ENCODE data around the gene PTHLH. TPM values are rescaled to one million over a fixed set of nuclear protein-coding genes. Genes with fewer than 3 reads are reported as not detected.

Gene PTHLH
- total RNA-seq: under 1 TPM in 5 of 9 donors, not detected in 4; 0.11 to 0.55 (median 0.29) TPM
- under 1 TPM in 1 of 3 donors, not detected in 2; 0.30 TPM for polyA plus RNA-seq
- long read RNA-seq, donor 1: 0 reads
- long read RNA-seq, donor 2: 0 reads
- long read RNA-seq, donor 3: 0 reads
- long read RNA-seq, donor 4: 0 reads
- long read RNA-seq, donor 5: 0 reads
- long read RNA-seq, donor 6: 0 reads
- long read RNA-seq, donor 7: 0 reads
- long read RNA-seq, donor 8: 0 reads
- long read RNA-seq, donor 9: 0 reads
- long read RNA-seq, donor 10: 0 reads

DNA sequence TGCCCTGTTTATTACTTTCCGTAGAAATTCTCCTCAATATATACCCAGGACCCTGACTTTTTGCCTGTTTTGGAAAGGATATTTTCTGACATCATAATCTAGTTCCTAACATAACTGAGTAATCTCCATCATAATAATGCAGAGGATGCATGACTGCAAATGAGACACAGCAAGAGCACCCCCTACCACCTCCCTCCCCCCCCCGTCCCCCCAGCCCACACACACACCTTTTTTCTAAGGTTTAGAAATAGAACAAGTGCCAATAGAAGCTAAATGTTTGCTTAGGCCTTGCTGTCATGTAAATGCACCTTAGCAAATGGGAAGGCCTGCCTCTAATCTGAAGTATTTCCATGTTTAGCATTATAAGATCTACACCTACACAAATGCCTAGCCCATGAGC is at the start of gene PTHLH:
Gene PTHLH, minus strand, starts transcription at position 13 of the 400 bp plus-strand sequence. CDS start 3,239 bp downstream, outside the sequence.
- H3K27ac ChIP-seq: no peak within 1 kb of the TSS

GRCh38 chr12:28021704-28022103 is 49.2 kb upstream of the PTHLH start:
- H3K27me3 ChIP-seq: no peaks in the 10 kb centered on the region
- 52 to 63% (median 57%) methylated on average over 4 of the region's 4 CpGs for WGBS, 4 donors

More for the DNA sequence above, at the start of gene PTHLH:
- WGBS, 4 donors: 51 to 63% (median 55%) methylated on average over 2 of the region's 2 CpGs
- Histone ChIP-seq H3K4me3 (no peak within 1 kb of the TSS), H3K27me3 (peaks cover 59% of the 10 kb centered on the region), H3K9me3 (replicated peaks in 1 of 3) (no peaks in the 10 kb centered on the region), H3K36me3 (replicated peaks in 1 of 2) (no peaks in the 10 kb centered on the region), H3K4me1 (replicated peaks in 1 of 2) (peaks cover 15 to 24% of the 10 kb centered on the region in 2 donors)
- intact Hi-C loops (cut with DNase I): no loop called here
- no peak for DNase-seq
- TF ChIP-seq, protein P1, sequence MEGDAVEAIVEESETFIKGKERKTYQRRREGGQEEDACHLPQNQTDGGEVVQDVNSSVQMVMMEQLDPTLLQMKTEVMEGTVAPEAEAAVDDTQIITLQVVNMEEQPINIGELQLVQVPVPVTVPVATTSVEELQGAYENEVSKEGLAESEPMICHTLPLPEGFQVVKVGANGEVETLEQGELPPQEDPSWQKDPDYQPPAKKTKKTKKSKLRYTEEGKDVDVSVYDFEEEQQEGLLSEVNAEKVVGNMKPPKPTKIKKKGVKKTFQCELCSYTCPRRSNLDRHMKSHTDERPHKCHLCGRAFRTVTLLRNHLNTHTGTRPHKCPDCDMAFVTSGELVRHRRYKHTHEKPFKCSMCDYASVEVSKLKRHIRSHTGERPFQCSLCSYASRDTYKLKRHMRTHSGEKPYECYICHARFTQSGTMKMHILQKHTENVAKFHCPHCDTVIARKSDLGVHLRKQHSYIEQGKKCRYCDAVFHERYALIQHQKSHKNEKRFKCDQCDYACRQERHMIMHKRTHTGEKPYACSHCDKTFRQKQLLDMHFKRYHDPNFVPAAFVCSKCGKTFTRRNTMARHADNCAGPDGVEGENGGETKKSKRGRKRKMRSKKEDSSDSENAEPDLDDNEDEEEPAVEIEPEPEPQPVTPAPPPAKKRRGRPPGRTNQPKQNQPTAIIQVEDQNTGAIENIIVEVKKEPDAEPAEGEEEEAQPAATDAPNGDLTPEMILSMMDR (IDR thresholded peaks at IDR 0.05): no peak
- no peak for TF ChIP-seq POLR2A (IDR thresholded peaks at IDR 0.05)

GRCh38 chr12:28017873-28018255 is 45.3 kb upstream of the PTHLH start:
- Histone ChIP-seq H3K36me3 (replicated peaks in 1 of 2) (no peaks in the 10 kb centered on the region), H3K27ac (no peak overlapping the region), H3K4me3 (no peak overlapping the region), H3K27me3 (no peaks in the 10 kb centered on the region), H3K9me3 (replicated peaks in 1 of 3) (no peaks in the 10 kb centered on the region), H3K4me1 (replicated peaks in 1 of 2) (no peaks in the 10 kb centered on the region)
- TF ChIP-seq, protein P1 (IDR thresholded peaks at IDR 0.05): no peak
- TF ChIP-seq POLR2A (IDR thresholded peaks at IDR 0.05): no peak
- 64 to 83% (median 72%) methylated on average over 1 of the region's 1 CpG for WGBS, 4 donors
- no peak for DNase-seq
- intact Hi-C loops (cut with DNase I): no loop called here

More at GRCh38 chr12:28021704-28022103, 49.2 kb upstream of the PTHLH start:
- H3K4me3 ChIP-seq: no peak overlapping the region
- H3K4me1 ChIP-seq (replicated peaks in 1 of 2): no peaks in the 10 kb centered on the region
- TF ChIP-seq, protein P1 (IDR thresholded peaks at IDR 0.05): no peak
- TF ChIP-seq POLR2A (IDR thresholded peaks at IDR 0.05): no peak
- H3K9me3 ChIP-seq (replicated peaks in 1 of 3): no peaks in the 10 kb centered on the region
- no peak overlapping the region for H3K27ac ChIP-seq
- intact Hi-C loops (cut with DNase I): no loop called here
- H3K36me3 ChIP-seq (replicated peaks in 1 of 2): no peaks in the 10 kb centered on the region
- DNase-seq: no peak

- Histone ChIP-seq H3K27ac (no peak overlapping the region), H3K36me3 (replicated peaks in 1 of 2) (no peaks in the 10 kb centered on the region), H3K27me3 (no peaks in the 10 kb centered on the region), H3K4me1 (replicated peaks in 1 of 2) (no peaks in the 10 kb centered on the region), H3K4me3 (no peak overlapping the region), H3K9me3 (replicated peaks in 1 of 3) (no peaks in the 10 kb centered on the region)
- 71 to 81% (median 78%) methylated on average over 4 of the region's 4 CpGs for WGBS, 4 donors
- intact Hi-C loops (cut with DNase I): no loop called here
- TF ChIP-seq, protein P1 (IDR thresholded peaks at IDR 0.05): no peak
- TF ChIP-seq POLR2A (IDR thresholded peaks at IDR 0.05): no peak
- DNase-seq: no peak
These were observed 44.8 kb upstream of the PTHLH start for GRCh38 chr12:28017126-28017872.
